HG02840 (cell line): ENCODE results near the gene NEU1.
A peak's percentile ranks its signal among the peaks of the same experiment; 100 is the strongest.
"Not testable (repeated sequence)": the region's sequence is repeated elsewhere in the genome, so short reads cannot be mapped to it uniquely, and the experiment has no call there.

ENCODE experiments used
- ATAC-seq: cut with Tn5 transposase; IDR thresholded peaks from one replicate; pipeline ENCODE4 v1.9.1; 2021; ENCODE audit warnings: mild to moderate bottlenecking, moderate library complexity, moderate number of reproducible peaks; ENCODE audit not compliant: unreplicated experiment, low FRiP score

Gene NEU1

DNA sequence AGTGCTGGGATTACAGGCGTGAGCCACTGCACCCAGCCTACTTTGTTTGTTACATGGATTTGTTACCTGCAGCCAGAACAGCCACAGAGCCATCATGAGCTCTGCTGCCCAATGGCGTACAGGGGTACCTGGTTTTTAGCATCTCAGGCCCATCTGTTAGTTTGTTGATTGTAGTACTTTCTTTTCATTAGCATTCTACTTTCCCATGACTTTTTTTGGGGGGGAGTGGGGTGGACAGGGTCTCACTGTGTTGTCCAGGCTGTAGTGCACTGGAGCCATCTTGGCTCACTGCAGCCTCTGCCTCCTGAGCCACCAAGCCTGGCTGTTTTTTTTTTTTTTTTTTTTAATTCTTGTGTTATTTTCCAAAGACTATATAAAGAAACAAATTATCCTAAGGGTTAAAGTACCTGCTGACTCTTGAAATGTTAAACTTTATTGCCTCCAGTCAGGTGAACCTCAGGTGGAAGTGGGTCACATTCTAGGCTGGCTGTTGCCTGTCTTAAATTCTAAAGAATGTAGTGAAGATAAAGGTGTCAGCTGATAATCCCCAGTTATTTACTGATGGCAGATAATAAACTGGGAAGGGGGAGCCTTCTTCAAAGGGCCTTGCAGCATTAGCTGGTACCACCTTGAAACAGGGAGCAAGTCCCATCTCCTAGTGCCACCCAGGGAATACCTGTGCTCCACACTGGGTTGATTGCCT is 15.2 kb downstream of the NEU1 start:
- ATAC-seq = no peak

DNA sequence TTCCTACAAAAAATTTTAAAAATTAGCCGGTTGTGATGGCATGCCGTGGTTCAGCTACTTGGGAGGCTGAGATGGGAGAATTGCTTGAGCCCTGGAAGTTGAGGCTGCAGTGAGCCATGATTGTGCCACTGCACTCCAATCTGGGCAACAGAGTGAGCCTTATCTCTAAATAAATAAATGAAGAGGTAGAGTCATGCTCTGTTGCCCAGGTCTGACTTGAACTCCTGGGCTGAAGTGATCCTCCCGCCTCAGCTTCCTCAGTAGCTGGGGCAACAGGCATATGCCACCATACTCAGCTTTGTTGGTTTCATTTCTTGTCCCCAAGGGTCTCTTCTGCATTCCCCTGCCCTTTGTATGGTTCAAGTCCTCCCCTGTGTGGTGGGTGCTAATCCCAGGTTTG is 18.1 kb downstream of the NEU1 start:
- ATAC-seq = no peak

DNA sequence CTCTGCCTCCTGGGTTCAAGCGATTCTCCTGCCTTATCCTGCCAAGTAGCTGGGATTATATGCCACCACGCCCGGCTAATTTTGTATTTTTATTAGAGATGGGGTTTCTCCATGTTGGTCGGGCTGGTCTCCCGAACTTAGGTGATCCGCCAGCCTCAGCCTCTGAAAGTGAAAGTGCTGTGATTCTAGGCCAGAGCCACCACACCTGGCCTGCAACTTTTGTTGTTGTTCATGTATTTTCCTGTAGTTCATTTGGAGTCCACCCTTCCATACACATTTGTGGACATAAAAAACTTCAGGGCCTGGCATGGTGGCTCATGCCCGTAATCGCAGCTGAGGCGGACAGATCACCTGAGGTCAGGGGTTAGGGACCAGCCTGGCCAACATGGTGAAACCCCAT is 20.6 kb downstream of the NEU1 start:
- ATAC-seq = no peak

DNA sequence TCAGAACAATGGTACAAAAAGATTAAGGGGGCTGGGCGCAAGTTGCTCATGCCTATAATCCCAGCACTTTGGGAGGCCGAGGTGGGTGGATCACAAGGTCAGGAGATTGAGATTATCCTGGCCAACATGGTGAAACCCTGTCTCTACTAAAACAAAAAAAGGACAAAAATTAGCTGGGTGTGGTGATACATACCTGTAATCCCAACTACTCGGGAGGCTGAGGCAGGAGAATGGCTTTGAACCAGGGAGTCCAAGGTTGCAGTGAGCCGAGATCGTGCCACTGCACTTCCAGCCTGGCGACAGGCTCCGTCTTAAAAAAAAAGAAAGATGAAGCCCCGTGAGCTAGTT is 22.9 kb downstream of the NEU1 start:
- not testable (repeated sequence) for ATAC-seq

DNA sequence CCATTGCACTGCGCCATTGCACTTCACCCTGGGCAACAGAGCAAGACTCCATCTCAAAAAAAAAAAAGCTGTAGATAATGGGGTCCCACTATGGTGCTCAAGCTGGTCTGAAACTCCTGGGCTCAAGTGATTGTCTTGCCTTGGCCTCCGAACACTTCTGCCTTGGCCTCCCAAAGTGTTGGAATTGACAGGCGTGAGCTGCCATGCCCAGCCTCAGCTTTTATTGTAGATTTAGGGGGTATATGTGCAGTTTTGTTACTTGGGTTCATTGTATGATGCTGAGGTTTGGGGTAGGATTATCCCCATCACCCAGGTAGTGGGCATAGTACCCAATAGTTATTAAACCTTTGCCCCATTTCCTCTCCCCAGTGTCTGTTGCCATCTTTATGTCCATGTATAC is 23.7 kb downstream of the NEU1 start:
- ATAC-seq = no peak

DNA sequence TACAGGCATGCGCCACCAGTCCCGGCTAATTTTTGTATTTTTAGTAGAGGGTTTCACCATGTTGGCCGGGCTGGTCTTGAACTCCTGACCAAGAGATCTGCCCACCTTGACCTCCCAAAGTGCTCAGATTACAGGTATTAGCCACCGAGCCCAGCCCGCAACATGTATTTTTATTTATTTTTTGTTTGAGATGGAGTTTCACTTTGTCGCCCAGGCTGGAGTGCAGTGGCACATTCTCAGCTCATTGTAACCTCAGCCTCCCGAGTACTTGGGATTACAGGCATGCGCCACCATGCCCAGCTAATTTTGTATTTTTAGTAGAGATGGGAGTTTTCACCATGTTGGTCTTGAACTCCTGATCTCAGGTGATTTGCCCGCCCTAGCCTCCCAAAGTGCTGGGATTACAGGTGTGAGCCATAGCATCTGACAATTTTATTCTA is 24.5 kb downstream of the NEU1 start:
- not testable (repeated sequence) for ATAC-seq

DNA sequence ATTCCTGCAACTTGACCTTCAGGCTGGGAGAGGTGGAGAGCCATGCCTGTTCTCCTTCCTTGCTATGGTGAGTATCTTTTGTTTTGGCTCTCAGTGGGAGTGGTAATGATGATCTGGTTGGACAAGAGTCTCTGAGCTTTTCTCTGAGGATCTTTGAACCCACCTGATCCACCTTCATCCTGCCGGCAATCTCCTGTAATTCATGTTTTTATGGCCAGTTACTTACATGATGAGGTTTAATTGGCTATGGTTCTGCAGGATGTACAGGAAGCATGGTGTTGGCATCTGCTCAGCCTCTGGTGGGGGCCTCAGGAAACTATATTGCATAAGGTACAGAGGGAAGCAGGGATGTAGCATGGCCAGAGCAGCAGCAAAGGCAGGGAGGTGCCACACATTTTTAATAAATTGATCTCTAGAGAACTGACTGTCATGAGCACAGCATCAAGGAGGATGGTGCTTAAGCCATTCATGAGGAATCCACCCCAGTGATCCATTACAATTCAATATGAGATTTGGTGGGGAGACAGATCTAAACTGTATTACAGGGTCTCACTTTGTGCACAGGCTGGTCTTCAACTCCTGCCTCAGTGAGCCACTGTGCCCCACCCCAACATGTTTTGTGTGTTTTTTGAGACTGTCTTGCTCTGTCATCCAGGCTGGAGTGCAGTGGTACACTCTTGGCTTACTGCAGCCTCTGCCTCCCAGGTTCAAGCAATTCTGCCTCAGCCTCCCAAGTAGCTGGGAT is 25.1 kb downstream of the NEU1 start:
- no peak for ATAC-seq

DNA sequence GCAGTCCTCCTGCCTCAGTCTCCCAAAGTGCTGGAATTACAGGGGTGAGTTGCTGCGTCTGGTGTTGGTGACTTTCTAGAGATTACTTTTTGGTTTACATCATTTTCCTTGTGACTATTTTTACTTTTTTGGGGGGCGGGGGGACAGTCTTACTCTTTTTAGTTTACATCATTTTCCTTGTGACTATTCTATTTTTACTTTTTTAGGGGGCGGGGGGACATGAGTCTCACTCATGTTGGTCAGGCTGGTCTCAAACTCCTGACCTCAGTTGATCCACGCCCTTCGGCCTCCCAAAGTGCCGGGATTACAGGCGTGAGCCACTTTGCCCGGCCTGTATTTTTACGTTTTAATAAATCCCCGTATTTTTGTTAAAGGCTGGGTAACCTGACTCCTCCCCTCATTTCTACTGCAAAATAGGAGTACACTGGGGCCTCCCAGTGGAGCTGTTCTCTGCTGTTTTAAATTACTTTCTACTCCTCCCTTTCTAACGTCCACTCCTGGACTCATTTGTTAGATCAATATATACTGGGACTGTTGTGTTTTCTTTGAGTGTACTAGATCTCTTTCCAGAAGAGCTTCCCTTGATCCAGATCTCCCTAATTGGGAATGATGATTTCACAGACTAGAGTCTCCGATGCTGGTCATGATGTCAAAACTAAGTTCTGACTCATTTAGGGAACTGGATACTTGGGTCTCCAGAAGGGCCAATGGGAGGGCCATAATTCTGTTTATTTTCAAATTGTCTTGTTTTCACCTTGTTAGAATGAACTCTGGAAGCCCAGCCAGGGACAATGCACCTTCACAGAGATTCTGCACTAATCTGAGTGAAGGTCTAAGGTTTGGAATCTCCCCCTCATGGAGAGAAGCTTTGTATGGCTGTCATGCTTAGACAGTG is 25.9 kb downstream of the NEU1 start:
- ATAC-seq = no peak

DNA sequence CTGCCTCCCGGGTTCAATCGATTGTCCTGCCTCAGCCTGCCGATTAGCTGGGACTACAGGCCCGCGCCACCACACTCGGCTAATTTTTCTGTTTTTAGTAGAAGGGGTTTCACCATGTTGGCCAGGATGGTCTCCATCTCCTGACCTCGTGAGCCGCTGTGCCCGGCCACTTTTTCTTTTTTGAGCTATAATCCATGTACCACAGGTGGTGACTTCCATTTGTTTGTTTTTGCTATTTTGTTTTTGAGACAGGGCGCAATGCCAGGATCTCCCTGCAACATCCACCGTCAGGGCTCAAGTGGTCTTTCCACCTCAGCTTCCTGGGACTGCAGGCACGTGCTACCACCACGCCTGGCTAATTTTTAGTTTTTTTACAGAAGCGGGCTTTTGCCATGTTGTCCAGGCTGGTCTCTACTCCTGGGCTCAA is 26.6 kb downstream of the NEU1 start:
- no peak for ATAC-seq

DNA sequence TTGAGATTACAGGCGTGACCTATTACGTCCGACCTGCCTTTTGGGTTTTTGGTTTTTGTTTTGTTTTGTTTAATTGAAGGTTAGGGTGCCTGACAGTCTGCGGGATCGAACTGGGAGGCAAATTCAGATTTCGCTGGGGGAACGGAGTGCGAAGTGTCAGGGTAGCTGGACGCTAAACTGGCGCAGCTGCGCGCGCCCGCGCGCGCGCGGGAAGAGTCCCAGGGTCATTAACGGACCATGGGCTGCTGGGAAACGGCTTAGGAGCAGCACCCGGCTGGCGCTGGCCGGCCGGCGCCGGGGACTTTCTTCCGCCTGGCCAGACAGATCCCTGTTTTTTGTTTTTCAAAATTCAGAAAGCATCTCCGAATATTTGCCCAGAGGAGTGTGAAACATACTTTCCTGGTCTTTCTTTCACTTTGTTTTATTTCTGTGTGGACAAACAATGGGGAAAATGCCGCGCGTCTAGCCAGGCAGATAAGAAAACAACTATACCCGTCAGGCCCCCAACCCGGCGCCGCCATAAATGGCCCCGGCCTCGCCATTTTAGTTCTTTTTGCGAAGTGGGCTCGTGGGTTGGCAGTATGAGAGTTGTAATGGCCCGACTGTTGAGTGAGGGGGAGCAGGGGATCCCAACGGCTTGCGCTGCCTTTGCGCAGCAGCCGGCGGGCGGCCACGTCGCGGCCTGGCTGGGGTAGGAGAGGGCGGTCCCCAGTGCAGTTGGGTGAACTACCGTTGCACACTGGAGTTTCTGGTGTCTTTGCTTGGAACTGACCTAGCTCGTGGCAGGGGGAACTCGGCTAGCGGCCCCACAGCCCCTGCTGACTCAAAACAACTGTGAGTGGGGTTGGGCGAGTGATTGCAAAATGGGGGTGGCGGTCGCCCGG is 28.0 kb downstream of the NEU1 start:
- no peak for ATAC-seq

DNA sequence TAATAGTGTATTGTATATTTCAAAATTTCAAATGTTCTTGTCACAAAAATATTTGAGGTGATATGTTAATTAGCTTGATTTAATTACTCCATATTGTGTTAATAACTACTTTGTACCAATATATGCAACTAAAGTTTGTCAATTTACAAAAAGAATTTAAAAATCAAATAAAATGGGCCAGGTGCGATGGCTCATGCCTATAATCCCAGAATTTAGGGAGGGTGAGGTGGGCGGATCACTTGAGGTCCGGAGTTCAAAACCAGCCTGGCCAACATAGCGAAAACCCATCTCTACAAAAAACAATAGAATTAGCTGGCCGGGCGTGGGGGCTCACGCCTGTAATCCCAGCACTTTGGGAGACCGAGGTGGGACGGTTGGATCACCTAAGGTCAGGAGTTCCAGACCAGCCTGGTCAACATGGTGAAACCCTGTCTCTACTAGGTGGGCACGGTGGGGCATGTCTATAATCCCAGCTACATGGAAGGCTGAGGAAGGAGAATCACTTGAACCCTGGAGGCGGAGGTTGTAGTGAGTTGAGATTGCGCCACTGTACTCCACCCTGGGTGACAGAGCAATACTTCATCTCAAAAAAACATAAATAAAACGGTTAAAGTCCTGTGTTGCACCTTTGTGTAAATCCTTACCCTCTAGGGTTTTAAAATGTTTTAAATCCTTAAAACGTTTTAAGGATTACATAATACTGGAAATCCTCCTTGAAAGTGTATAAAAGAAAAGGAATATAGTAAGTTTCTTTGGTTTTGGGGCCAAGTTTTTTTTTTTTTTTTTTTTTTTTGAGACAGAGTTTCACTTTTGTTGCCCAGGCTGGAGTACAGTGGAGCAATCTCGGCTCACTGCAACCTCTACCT is 31.0 kb downstream of the NEU1 start:
- no peak for ATAC-seq

DNA sequence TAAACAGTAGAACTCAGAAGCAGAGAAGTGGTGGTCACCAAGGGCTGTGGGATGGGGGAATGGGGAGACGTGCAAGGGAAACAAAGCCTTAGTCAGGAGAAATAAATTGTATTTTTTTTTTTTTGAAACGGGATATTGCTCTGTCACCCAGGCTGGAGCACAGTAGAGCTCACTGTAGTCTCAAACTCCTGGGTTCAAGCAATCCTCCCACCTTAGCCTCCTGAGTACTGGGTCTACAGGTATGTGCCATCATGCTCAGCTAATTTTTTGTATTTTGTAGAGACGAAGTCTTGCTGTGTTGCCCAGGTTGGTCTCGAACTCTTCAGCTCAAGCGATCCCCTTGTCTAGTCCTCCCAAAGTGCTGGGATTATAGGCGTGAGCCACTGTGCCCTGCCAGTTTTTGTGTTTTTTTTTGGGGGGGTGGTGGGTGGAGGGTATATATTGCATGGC is 31.7 kb downstream of the NEU1 start:
- ATAC-seq = no peak

DNA sequence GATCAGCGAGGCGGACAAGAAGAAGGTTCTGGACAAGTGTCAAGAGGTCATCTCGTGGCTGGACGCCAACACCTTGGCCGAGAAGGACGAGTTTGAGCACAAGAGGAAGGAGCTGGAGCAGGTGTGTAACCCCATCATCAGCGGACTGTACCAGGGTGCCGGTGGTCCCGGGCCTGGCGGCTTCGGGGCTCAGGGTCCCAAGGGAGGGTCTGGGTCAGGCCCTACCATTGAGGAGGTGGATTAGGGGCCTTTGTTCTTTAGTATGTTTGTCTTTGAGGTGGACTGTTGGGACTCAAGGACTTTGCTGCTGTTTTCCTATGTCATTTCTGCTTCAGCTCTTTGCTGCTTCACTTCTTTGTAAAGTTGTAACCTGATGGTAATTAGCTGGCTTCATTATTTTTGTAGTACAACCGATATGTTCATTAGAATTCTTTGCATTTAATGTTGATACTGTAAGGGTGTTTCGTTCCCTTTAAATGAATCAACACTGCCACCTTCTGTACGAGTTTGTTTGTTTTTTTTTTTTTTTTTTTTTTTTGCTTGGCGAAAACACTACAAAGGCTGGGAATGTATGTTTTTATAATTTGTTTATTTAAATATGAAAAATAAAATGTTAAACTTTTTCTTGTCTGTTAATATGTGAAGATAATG is 32.9 kb downstream of the NEU1 start:
- no peak for ATAC-seq

DNA sequence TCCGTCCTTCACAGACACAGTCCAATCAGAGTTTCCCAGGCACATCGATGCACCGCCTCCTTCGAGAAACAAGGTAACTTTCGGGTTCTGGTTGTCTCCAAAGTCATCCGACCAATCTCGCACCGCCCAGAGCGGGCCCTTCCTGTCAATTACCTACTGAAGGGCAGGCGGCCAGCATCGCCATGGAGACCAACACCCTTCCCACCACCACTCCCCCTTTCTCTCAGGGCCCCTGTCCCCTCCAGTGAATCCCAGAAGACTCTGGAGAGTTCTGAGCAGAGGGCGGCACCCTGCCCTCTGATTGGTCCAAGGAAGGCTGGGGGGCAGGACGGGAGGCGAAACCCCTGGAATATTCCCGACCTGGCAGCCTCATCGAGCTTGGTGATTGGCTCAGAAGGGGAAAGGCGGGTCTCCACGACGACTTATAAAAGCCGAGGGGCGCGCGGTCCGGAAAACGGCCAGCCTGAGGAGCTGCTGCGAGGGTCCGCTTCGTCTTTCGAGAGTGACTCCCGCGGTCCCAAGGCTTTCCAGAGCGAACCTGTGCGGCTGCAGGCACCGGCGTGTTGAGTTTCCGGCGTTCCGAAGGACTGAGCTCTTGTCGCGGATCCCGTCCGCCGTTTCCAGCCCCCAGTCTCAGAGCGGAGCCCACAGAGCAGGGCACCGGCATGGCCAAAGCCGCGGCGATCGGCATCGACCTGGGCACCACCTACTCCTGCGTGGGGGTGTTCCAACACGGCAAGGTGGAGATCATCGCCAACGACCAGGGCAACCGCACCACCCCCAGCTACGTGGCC is 35.1 kb downstream of the NEU1 start, which contains the start of gene HSPA1B:
Gene HSPA1B (plus strand): TSS at position 453 of the 794 bp plus-strand sequence. CDS start 213 bp downstream, at position 666.
- ATAC-seq = peak; percentile 70

DNA sequence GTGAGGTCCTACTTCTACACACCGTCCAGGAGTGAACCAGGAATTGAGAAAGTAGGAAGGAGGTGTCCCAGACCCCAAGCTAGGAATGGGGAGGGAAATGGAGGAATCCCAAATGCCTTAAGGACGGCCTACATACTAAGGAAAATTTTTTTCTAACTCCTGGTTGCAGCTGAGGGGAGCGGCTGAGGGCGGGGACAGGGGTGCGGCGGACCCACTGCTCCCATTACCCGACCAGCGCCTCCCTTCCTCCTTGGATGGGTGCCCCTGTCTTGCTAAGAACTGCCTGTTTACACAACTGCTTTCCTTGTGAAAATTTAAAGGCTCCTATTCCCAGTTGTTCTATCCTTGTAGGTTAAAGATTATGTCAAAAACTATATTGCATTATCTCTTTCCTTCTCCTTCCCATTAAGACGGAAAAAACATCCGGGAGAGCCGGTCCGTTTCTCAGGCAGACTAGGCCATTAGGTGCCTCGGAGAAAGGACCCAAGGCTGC is 35.8 kb downstream of the NEU1 start:
- ATAC-seq = no peak

DNA sequence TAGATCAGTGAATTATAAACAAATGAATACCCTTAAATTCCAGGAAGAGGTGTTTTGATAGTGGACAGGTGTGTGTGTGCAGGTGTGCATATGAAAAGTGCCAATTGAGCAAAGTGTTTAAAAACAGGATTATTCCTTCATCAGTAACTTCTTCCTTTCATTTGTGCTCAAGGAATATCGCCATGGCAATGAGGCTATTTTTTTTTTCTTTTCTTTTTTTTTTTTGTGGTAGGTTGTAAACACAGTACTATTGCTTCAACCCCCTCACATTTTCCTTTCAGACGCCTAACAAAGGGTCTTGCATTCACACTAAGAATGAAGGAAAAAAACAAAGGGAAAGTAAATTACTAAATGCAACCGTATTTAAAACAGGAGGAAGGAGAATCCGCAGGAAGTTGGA is 37.1 kb downstream of the NEU1 start:
- no peak for ATAC-seq

DNA sequence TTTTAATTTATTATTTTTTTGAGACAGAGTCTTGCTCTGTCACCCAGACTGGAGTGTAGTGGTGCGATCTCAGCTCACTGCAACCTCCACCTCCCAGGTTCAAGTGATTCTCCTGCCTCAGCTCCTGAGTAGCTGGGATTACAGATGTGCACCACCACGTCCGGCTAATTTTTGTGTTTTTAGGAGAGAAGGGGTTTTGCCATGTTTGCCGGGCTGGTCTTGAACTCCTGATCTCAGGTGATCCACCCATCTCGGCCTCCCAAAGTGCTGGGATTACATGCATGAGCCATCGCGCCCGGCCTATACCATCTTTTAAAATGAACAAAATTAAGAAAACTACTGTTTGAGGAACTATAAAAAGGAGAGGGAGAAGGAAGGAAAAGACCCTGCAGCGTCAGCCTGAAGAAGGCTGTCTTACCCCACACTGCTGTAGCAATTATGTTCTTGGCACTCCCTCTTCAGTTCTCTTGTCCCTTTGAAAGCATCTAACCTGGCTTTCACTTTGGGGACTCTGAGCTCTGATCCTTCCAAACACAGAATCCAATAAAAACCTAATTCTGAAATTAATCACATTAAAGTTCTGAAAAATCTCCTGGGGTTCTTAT is 38.9 kb downstream of the NEU1 start:
- ATAC-seq = not testable (repeated sequence)
